ENCODE results near the gene FILIP1L. TPM values are rescaled to one million over a fixed set of nuclear protein-coding genes. Genes with fewer than 3 reads are reported as not detected.

Gene FILIP1L
- total and polyA plus RNA-seq, 2 of the 13 experiments (the other 11 are each of a cell fraction or from before 2014, with no cell fraction given), result 8.1 to 187 TPM

DNA sequence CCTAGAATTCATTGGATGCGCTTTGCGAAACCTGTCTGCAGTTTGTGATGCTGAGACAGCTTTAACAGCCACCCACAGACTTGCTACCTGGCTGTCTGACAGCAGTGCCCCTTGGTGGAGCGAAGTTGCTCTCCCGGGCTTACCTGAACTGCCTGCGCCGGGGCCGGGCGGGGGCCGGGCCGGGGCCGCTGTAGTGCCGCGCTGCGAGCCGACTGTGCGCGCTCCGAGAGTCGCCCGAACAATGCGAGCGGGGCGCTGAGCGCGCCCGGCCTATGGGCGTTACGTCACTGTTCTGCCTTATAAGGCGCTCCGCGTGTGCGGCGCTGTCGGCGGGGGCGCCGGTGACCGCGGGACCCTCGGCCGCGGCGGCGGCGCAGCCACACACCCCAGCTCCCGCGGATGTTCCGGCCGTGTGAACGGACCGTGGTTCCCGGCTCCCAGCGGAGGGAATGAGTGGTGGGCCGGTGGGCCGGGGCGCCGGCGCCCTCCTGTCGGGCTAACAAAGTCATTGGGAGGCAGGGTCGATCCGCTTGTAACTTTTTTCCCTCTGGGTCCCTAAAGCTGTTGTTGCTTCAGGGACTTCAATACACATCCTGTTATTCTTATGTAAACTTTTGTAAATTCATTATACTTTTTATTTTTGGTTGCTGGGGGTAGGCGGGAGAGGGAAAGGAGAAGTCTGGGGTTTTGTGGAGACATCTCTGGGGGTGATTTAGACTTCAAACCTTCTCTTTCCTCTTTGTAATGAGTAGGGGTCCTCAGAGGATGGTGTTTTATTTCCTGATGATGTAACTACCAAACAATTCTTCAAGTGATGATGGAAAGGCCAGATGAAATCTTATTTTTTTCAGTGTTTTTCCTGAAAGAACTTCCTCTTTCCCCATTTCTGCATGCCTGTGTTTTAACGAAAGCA lies 238.1 kb downstream of the FILIP1L start (continued):
- TF ChIP-seq HMGXB4 (CRISPR knock-in tag; IDR thresholded peaks at IDR 0.05; ENCODE audit: borderline replicate concordance in 1 of 2, low read depth in 1 of 2), result peak in 1 of 2 experiments; percentile 79; a peak in 2 of 4 replicates
- no peak for TF ChIP-seq ZBED4 (CRISPR knock-in tag; IDR thresholded peaks at IDR 0.05; ENCODE audit: borderline replicate concordance)
- TF ChIP-seq CEBPB (IDR thresholded peaks at IDR 0.05; ENCODE audit: borderline replicate concordance, low read depth, low read length), result peak; percentile 70; the same call in 1 of the 2 replicates
- no peak for TF ChIP-seq BHLHE40 (IDR thresholded peaks at IDR 0.05; ENCODE audit: low read length)
- TF ChIP-seq EP300 (IDR thresholded peaks at IDR 0.05; ENCODE audit: low read depth in 2 of 2, low read length in 2 of 2), result peak in 1 of 2 experiments; percentile 37; a peak in 2 of 4 replicates
- no peak for TF ChIP-seq EP300 (CRISPR knock-in tag; IDR thresholded peaks at IDR 0.05; ENCODE audit: borderline replicate concordance)
- peak; percentile 88 for TF ChIP-seq ZSCAN31 (CRISPR knock-in tag; IDR thresholded peaks at IDR 0.05; ENCODE audit: low read depth)
- no peak for TF ChIP-seq ZNF709 (CRISPR knock-in tag; IDR thresholded peaks at IDR 0.05)
- TF ChIP-seq, protein P1, sequence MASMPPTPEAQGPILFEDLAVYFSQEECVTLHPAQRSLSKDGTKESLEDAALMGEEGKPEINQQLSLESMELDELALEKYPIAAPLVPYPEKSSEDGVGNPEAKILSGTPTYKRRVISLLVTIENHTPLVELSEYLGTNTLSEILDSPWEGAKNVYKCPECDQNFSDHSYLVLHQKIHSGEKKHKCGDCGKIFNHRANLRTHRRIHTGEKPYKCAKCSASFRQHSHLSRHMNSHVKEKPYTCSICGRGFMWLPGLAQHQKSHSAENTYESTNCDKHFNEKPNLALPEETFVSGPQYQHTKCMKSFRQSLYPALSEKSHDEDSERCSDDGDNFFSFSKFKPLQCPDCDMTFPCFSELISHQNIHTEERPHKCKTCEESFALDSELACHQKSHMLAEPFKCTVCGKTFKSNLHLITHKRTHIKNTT (CRISPR knock-in tag; IDR thresholded peaks at IDR 0.05), result no peak
- no peak; the same call in 1 of the 2 replicates for TF ChIP-seq KAT8 (CRISPR knock-in tag; IDR thresholded peaks at IDR 0.05)
- no peak for TF ChIP-seq PHF5A (CRISPR knock-in tag; IDR thresholded peaks at IDR 0.05; ENCODE audit: low read depth, unreplicated experiment)
- TF ChIP-seq ZSCAN12 (CRISPR knock-in tag; IDR thresholded peaks at IDR 0.05), result peak; percentile 96
- TF ChIP-seq KDM3A (CRISPR knock-in tag; IDR thresholded peaks at IDR 0.05; ENCODE audit: low read depth), result peak; percentile 36; the same call in 1 of the 2 replicates
- no peak for TF ChIP-seq SKIL (CRISPR knock-in tag; IDR thresholded peaks at IDR 0.05; ENCODE audit: borderline replicate concordance)
- peak; percentile 42; the same call in 1 of the 2 replicates for TF ChIP-seq ZNF350 (CRISPR knock-in tag; IDR thresholded peaks at IDR 0.05; ENCODE audit: borderline replicate concordance, low read depth)
- TF ChIP-seq TAF15 (IDR thresholded peaks at IDR 0.05; ENCODE audit: low read depth, low read length, poor library complexity, severe bottlenecking), result peak; percentile 78
- no peak for TF ChIP-seq ZNF496 (CRISPR knock-in tag; IDR thresholded peaks at IDR 0.05; ENCODE audit: insufficient replicate concordance)
- peak; percentile 97 for TF ChIP-seq ZNF766 (CRISPR knock-in tag; IDR thresholded peaks at IDR 0.05; ENCODE audit: borderline replicate concordance)

Measured in HepG2 (cell line).